GM18498 (cell line): ENCODE results near the gene ABCF2.

Experiments
- ATAC-seq: cut with Tn5 transposase; IDR thresholded peaks from one replicate; pipeline ENCODE4 v1.9.1; 2021; ENCODE audit warnings: mild to moderate bottlenecking, moderate library complexity; ENCODE audit not compliant: unreplicated experiment

Gene ABCF2

DNA sequence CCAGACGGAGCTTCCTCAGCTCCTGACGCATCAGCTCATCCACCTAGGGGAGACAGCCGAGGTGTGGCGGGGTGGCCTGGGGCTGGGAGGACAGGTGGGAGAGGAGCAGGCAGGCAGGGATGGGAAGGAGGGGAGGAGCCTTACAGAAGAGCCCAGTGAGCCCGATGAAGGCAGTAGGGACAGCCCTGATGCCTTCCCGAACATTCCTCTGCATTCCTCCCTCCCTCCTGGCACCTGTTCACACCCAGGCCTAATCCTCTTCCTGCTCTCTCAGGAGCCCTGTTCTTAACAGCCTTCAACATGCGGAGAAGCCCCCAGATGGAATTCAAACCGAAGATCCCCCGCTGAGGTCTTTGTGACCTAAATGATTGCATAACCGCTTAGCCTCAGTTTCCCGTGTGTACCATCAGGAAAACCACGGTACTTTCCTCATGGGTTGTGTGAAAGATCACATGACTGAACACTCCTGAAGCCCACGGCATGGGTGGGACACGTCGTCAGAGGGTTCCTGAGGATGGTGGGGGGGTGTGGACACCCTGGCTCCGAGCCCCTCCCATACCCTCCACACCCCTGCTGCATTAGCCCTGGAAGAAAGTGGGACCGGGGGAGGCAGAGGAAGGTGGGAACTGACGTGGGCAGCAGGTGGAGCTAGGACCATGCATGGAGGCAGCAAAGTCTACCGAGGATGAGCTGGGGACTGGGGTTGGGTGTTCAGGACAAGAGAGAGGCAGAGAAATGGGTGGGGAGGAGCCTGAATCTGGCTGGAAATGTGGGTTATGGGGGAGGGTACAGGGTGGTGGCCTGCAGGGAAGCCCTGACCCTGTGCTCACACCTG lies 31.2 kb downstream of the ABCF2 start:
- no peak for ATAC-seq

GRCh38 chr7:151194188-151194587 lies 32.8 kb downstream of the ABCF2 start:
- ATAC-seq: no peak

- ATAC-seq: no peak
Measured at GRCh38 chr7:151193203-151193978, 33.6 kb downstream of the ABCF2 start.

- ATAC-seq: no peak
Measured at GRCh38 chr7:151192002-151192539, 34.9 kb downstream of the ABCF2 start.

DNA sequence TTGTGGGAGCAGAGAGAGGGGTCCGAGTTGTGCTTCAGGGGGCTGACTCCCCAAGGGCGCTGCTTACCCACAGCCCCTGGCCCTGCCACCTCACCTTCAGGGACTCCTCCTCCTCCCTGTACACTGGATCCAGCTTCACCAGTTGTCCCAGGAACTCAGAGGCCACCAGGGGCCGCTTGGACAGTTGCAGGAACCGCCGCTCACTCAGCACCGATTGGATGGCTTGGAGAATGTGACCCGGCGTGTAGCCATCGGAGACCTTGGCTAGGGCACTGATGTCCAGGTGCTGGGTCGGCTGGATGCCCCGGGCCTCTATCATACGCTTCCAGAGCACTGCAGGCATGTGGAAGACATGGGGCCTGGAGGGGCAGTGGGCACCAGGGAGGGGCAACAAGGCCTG lies 35.5 kb downstream of the ABCF2 start:
- no peak for ATAC-seq

DNA sequence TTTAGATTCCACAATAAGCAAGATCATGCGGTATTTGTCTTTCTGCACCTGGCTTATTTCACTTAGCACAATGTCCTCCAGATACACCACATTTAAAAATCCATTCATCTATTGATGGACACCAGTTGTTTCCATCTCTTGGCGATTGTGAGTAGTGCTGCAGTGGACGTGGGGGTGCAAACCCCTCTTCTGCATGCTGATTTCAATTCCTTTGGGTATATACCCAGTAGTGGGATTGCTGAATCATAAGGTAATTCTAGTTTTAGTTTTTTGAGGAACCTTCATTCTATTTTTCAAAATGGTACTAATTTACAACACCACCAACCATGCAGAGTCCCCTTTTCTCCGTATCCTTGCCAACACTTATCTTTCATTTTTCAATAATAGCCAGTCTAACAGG lies 38.0 kb downstream of the ABCF2 start:
- no peak for ATAC-seq

GRCh38 chr7:151188252-151188542 lies 38.8 kb downstream of the ABCF2 start:
- no peak for ATAC-seq

- ATAC-seq: no peak
Measured at GRCh38 chr7:151187409-151188251, 39.4 kb downstream of the ABCF2 start.

DNA sequence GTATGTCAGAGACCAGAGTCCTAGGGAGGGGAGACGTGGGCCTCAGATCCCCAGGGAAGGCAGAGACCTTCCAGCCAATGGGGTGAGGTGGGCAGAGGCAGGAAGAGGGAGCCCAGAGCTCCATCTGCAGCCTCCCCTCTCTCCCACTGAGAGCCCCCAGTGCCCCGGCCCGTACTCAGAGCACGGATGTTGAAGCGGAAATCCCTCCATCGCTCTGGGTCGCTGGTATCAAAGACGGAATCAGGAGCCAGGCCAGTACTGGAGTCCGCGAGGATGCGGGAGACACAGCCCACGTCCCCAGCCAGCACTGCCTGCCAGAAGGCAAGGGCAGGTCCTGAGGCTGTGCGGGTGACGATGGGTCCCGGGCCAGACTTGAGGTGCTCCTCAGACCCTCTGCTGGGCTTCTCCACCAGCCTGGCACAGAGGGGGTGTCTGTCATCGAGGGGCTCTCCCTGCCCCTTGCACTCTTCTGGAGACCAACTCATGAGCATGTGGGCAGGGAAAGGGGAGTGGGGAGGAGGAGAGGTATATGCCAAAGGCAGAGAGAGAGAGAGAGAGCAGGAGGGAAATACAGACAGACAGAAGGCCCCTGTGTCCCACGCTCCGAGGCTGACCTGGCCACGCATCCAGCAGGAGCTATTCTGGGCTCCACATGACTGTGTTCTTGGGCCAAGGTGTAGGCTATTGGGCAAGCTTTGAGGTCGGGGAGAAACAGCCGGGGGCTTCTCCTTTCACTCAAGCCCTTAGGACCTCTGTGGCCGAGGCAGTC lies 40.2 kb downstream of the ABCF2 start, which contains the start of gene ASB10:
ASB10 (minus strand) TSS at position 611 of the 769 bp plus-strand sequence; CDS start at position 491, 120 bp downstream.
- ATAC-seq: no peak

DNA sequence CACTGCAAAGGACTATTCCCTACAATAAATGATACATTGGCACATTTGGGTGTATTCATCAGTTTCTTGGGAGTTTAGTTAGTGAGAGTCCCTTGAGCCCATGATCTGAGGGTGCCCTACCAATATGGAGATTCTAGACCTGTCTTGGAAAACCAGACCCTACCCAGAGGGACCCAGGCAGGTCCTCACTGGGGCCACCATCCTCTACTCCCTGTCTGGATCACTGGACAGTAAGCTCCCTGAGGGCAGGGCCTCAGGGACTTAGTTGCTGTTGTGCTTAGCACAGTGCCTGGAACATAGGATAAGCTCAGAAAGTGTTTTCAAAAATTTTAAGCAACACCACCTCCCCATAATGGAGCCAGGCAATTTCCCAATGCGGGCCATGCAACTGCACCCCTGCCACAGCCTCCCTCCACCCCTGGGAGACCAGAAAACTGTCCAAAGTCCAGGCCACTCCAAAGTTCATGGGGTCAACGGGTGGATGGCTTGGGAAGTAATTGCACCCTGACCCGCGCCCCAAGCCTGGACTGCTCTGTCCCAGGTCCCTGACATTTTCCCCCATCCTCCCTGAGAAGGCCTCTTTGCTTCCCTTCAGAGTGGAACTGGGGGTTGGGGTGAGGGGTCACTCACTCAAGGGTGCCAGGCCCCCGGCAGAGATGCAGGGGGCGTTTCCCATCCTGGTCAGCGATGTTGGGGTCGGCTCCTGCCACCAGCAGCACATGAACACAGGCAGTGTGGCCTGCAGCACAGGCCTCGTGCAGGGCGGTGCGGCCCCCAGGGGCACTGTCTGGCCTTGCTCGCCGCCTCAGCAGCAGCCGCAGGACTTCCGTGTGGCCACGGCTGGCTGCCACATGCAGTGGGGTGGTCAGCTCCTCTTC lies 41.0 kb downstream of the ABCF2 start:
- no peak for ATAC-seq

DNA sequence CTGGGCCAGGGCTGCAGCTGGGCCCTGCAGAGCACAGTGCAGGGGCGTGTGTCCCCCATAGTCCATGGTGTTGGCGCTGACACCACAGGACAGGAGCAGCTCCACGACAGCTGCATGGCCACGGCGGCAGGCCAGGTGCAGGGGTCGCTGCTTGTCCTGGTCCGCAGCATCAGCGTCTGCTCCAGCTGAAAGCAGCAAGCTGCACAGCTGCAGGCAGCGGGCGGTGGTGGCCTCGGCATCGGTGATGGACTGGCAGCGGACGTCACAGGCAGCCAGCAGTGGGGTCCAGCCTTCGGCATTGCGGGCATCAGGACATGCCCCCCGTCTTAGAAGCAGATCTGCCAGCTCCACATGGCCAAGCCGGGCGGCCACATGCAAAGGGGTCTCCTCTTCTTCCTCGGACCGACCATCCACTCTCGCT lies 46.0 kb downstream of the ABCF2 start:
- ATAC-seq: no peak

DNA sequence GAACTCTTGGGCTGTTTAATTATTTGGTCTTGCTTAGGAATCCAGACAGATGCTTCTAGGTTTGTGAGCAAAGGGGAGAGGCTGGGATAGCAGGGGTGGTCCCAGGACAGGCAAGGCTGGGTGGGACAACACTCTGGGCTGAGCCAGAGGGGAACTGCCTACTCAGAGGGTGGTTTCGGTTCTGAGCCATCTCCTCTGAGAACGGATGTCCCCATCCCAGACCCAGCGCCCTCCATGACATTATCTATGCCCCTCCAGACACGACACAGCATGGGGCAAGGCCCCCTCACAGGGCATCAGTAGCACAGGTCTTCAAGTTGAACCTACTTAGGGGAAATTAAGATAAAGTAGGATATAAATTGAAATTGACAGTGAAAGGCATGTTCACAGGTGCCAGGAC lies 47.1 kb downstream of the ABCF2 start:
- ATAC-seq: no peak

GRCh38 chr7:151179287-151179860 lies 47.6 kb downstream of the ABCF2 start:
- no peak for ATAC-seq

DNA sequence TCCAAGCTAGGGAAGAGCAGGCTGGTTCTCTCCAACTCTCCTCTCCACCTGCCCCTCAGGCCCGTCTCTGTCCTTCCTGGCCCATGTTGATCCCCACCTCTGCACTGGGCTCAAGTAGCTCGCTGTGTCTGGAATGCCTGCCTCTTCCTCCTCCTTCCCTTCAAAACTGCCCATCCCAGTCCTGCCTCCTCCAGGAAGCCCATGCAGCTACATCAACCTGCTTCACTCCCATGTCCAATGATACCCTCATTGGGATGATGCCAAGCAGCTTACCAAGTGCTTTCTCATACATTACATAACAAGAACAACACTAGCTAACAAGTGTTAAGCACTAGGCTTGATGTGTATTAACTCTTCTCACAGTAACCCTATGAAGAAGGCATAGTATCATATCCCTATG lies 48.2 kb downstream of the ABCF2 start:
- ATAC-seq: no peak

GRCh38 chr7:151178236-151178635 lies 48.8 kb downstream of the ABCF2 start:
- ATAC-seq: no peak

DNA sequence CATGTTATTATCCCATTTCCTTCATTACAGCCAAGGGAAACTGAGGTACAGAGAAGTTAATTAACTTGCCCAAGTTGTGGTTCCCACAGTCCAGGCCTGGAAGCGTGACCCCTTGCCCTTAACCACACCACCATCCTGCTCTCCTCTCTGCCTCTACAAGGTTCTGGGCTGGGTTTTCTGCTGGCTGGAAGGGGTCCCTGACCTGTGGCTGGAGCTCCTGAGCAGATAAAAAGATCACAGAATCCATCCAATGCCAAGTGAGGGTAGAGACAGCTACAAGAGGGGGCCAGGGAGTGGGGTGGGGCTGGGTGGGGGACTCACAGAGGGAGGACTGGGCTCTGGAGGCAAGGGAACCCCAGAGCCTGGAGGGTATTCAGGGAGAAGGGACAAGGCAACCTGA lies 49.7 kb downstream of the ABCF2 start:
- ATAC-seq: no peak

DNA sequence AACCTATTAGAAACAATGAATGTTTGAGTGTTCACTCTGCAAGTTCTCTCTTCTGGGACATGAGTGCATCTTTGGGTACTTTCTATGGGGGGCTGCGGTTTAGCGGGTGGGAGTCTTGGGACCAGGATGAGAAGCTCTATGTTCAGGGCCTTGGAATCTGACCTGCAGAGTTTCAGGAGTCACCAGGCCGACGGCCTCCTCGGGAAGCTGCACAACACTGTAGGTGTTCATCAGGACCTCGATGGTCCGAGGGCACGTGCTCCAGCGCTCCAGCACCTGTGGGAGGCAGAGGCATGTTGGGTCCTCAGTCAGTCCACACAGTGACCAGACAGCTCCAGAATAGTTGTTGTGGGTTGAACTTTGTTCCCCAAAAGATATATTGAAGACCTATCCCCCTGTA lies 50.6 kb downstream of the ABCF2 start:
- ATAC-seq: no peak

GRCh38 chr7:151175793-151176311 lies 51.2 kb downstream of the ABCF2 start:
- no peak for ATAC-seq
